AG10803 (cell line): Measurements from ENCODE around the gene IQGAP3.

Experiments used
- DNase-seq: peaks from one replicate; pipeline ENCODE4 v3.0.0; 2010; ENCODE audit warnings: low read depth
- H3K4me3 ChIP-seq: 2 replicates; pipeline ENCODE4 v1.5.1; 2011; ENCODE audit warnings: mild to moderate bottlenecking, low read length, control low read depth
- CTCF ChIP-seq: conservative IDR thresholded peaks from 2 replicates; pipeline ENCODE4 v1.5.1; 2011; ENCODE audit warnings: mild to moderate bottlenecking, low read length, control low read depth, inconsistent platforms

IQGAP3 gene

GRCh38 chr1:156530006-156530405 lies 42.4 kb downstream of the IQGAP3 start:
- DNase-seq = no peak
- no peak overlapping the region for H3K4me3 ChIP-seq
- no peak for TF ChIP-seq CTCF

GRCh38 chr1:156528875-156529425 lies 43.4 kb downstream of the IQGAP3 start:
- no peak for TF ChIP-seq CTCF
- H3K4me3 ChIP-seq = no peak overlapping the region
- no peak for DNase-seq

- TF ChIP-seq CTCF = no peak
- no peak for DNase-seq
- H3K4me3 ChIP-seq = no peak overlapping the region
These were observed 44.1 kb downstream of the IQGAP3 start for GRCh38 chr1:156528231-156528630.

GRCh38 chr1:156527584-156527983 lies 44.8 kb downstream of the IQGAP3 start:
- H3K4me3 ChIP-seq = no peak overlapping the region
- no peak for DNase-seq
- TF ChIP-seq CTCF = no peak

GRCh38 chr1:156525856-156526489 lies 46.4 kb downstream of the IQGAP3 start:
- TF ChIP-seq CTCF = no peak
- H3K4me3 ChIP-seq = no peak overlapping the region
- DNase-seq = no peak

GRCh38 chr1:156525071-156525501 lies 47.3 kb downstream of the IQGAP3 start:
- no peak for TF ChIP-seq CTCF
- DNase-seq = no peak
- no peak overlapping the region for H3K4me3 ChIP-seq

GRCh38 chr1:156524481-156524869 lies 47.9 kb downstream of the IQGAP3 start:
- no peak for DNase-seq
- TF ChIP-seq CTCF = no peak
- no peak overlapping the region for H3K4me3 ChIP-seq
